Suppressor macrophage (primary cell): ENCODE results near the gene UFD1.

Experiments
- DNase-seq, 4 experiments: peaks; one replicate each; pipeline ENCODE4 v3.0.0-alpha.2; 2020 to 2022
- total RNA-seq, 17 experiments: gene quantifications; one replicate each; lab custom pipeline; 2026; ENCODE audit warnings: mixed read lengths in 6 of 17, inconsistent platforms in 3 of 17; lab: John Stamatoyannopoulos, UW

Gene UFD1
- 33.2 to 61.8 (median 42.7) reads per million in 17 experiments for total RNA-seq

DNA sequence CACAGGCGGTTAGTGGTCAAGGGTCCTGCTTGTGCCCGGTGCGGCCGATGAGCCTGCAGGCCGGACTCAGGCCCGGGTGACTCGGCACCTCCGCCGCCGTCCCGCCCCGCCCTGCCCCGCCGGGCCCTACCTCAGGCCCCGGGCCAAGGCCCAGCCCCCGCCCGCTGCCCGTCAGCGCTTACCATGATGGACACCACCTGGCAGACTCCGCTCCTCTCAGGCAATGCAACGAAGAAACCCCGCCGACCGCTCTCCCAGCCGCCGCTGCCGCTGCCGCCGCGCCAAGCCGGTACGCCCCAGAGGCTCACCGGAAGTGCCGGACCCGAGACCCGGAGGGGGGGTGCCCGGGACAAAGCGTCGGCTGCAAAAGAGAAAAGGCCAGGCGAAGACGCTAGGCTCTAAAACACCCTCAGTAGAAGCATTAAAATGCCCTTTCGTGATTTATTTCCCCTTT is at the start of gene UFD1:
Gene UFD1 (minus strand): TSS at position 293 of the 454 bp plus-strand sequence. CDS start 108 bp downstream, at position 185.
- peak; percentile 77 to 91 (median 83) for DNase-seq

DNA sequence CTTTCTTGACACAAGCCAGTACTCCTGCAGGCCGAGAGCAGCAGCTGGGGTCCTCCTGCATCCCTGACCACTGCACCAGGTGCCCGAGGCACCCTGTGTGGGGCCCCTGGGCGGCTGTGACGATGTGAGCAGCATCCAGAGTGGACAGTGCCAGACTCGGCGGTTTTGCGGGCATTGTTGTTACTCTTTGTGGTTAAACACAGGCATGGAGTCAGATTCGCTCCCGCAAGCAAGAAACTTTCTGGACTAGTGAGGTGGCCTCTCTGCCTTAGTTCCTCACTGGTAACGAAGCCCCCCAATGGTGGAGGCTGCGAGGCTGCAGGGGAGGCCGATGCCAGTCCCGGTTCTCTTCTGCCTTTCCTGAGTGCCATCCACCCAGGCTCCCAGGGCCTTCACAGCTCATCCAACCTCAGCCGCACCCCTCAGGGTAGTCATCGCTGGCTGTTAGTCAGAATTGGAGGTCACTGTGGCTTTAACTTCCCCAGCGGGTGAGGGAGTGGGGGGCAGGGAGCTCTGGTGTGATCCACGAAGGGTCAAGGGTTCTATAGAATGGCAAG is 48.9 kb upstream of the UFD1 start:
- DNase-seq: no peak

GRCh38 chr22:19527321-19527721 is 48.3 kb upstream of the UFD1 start:
- DNase-seq: no peak

DNA sequence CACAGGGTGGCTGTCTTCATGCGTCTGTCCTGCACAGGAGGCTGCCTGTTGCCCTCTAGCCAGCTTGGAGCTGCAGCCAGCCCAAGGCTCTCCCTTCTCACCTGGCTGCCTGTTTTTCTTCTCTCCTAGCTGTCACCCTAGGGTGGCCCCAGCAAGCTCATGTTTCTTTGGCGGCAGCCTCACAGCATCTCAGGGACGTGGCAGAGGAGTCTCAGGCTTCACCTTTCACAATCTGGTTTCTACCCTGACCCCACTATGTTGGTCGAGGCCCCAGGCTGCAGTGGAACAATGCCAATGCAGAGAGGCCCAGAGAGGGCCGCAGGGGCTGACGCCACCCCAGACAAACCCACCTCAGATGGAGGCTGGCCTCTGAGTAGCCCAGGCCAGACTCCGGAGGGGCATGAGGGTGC is 47.7 kb upstream of the UFD1 start:
- DNase-seq: no peak

- no peak for DNase-seq
These were observed 47.2 kb upstream of the UFD1 start for GRCh38 chr22:19526076-19526701.

- no peak for DNase-seq
These were observed 46.7 kb upstream of the UFD1 start for GRCh38 chr22:19525666-19526065.

DNA sequence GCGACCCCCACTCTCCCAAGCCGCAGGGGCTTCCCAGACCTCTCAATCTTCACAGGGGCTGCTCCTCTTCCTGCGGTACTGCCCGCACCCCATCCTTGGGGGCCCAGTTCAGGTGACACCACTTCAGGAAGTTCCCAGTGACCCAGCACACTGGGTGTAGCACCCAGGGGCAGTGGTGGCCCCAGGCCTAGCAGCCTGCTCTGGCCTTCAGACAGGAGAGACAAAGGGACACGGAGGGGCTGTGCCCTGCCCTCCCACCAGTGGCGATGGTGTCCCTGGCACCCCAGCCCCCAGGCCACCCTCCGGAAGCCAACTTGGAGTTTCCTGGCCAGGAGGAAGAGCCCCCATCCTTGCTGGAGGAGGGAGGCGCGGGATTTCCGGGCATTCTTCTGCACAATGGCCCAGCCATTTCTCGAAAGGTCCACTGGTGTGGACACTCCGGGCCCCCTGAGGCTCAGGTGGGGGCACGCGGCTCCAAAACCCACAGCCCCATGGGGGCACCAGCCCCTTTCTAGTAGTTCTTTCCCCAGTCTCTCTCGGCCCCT is 46.2 kb upstream of the UFD1 start:
- DNase-seq: no peak

GRCh38 chr22:19524170-19525115 is 45.5 kb upstream of the UFD1 start, which contains the start of gene CLDN5:
Gene CLDN5 (minus strand): TSS chr22:19524410. CDS start chr22:19524255, 155 bp downstream.
- DNase-seq: peak in 1 of 4 experiments; percentile 8

GRCh38 chr22:19523240-19524169 is 44.5 kb upstream of the UFD1 start:
- DNase-seq: peak; percentile 5 to 46 (median 18)

DNA sequence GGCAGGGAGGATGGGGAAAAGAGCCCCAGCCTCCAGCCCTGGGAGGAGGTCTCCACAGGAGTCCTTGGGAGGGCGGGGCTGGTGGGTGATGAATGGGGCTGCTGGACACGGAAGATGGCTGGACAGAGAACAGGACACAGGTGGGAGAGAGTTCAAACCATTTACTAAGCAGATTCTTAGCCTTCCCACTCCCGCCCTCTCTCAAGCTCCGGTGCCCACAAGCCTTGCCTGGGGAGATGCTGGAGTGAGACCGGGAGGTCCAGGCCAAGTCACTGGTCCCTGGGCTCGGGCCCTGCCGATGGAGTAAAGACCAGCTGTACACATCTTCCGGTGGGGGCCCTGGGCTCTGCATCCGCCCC is 43.9 kb upstream of the UFD1 start:
- DNase-seq: no peak

DNA sequence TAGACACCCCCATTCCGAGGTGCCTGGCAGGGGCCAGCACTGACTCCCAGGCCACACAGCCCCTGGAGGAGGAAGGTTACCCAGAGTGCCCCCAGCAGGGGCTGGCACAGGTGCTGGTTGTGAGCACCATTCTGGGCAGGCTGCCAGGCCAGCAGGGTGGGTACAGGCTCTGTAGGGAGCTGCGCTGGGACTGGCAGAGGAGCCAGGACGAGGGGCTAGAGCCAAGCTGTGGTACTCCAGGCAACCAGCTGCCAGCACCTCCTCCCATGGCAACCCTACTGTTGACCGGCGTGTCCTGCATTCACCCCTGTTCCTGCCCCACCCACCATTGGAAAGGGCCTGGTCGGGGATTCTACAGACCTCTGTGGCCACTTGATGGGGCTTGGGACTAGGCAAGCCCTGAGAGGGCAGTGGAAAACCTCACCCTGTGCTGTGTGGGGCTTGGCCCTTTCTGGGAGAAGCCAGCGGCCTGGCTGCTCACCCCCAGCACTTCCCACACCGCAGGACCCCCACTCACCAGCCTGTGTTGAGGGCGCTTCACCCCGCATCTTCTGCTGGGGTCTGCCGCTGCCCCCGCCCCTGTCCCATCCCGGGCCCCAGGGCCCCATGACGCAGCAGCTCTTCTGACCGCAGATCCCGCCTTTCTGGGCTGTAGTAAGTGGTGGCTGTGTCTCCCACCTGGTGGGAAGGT is 43.3 kb upstream of the UFD1 start:
- no peak for DNase-seq

DNA sequence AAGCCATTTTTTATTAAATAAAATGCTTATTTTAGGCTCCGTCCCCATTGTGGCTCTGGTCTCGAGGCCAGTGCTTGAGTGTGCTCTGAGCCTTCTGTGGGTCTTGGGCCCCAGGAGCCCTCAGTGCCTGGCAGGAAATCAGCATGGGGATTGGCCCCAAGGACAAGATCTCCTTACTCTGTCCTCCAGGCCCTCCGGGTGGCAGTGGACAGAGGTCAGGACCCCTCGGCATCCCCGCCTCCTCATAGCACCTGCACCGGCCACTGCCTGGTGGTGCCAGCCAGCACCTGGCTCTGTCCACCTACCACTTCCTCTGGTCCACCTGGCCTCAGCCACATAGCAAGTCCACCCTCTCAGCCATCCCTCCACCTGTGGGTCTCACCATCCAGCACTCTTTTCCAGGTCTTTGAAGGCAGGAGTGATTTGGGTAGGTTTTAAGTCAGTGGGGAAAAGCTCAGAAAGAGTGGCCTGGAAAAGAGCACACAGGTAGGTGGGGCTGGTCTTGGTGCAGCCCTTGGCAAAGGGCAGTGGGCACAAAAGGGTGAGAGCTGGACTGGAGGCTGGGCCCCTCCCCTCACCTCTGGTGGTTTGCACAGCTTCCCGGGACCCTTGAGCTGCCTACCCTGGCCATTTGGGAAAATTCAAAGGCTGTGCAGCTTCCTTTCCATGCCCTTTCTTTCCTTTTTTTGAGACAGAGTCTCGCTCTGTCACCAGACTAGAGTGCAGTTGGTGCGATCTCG is 41.7 kb upstream of the UFD1 start:
- no peak for DNase-seq

GRCh38 chr22:19520007-19520406 is 41.0 kb upstream of the UFD1 start:
- no peak for DNase-seq

GRCh38 chr22:19519041-19519926 is 40.3 kb upstream of the UFD1 start:
- DNase-seq: no peak

- no peak for DNase-seq
These were observed 39.6 kb upstream of the UFD1 start for GRCh38 chr22:19518635-19519034.

GRCh38 chr22:19517919-19518611 is 39.1 kb upstream of the UFD1 start:
- DNase-seq: no peak

DNA sequence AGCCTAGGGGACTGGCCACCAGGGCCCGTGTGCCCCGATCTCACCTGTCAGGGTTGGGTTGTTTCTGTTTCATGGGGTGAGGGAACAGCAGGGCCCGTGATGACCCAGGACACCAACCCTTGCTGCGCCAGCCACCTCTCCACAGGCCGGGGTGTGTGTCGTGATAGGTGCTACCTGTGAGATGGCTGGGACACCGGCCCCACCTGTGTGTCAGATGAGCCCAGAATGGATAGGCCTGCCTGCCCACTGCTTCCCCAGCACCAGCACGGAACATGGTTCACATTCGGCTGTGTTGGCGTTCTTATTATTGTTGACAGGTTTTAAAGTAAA is 38.1 kb upstream of the UFD1 start:
- no peak for DNase-seq

GRCh38 chr22:19516378-19517170 is 37.6 kb upstream of the UFD1 start:
- no peak for DNase-seq
